Measurements from ENCODE around the gene YWHAH.

Gene YWHAH

DNA sequence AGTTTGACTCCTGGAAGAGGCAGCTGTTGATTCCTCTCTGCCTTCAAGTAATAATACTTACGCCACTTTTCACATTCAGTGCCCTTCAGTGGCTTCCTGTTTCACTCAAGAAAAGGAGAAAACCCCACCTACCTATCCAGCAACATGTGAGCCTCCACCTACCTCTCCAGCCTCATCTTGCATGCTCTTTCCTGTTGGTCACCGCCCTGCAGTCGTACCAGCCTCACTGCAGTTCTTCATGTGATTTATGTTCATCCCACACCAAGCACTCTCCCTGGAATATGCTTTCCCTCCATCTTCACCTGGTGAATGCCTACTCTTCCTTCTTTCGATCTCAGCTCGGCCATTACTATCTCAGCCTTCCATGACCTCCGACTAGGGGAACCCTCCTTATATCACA lies 21.8 kb upstream of the YWHAH start:
- no peak for DNase-seq (ENCODE audit: low read depth in 2 of 2, low spot score in 1 of 2)

DNA sequence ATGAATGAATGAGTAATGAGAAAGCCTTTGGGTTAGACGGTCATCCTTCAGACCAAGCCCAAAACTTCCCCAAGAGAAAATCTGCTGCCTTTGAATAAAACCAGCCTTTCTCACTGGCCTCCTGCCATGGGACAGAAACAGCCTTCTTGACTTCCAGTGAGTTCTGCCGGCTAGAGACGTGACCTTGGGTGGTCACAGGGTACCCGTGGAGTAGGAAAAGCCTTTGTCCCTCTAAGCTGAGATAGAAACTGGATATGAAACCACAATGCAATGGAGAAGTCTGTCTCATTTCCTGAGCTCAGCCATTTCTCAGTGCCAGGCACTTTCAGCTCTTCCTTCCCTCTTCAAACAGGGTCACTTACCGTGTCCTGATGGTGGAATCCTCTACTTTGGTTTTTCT lies 21.2 kb upstream of the YWHAH start:
- no peak for DNase-seq (ENCODE audit: low read depth in 2 of 2, low spot score in 1 of 2)

- no peak for DNase-seq (ENCODE audit: low read depth in 2 of 2, low spot score in 1 of 2)
Measured at GRCh38 chr22:31923747-31924146, 20.6 kb upstream of the YWHAH start.

GRCh38 chr22:31925056-31925455 lies 19.3 kb upstream of the YWHAH start:
- no peak for DNase-seq (ENCODE audit: low read depth in 2 of 2, low spot score in 1 of 2)

GRCh38 chr22:31926024-31926423 lies 18.3 kb upstream of the YWHAH start:
- no peak for DNase-seq (ENCODE audit: low read depth in 2 of 2, low spot score in 1 of 2)

GRCh38 chr22:31926969-31927368 lies 17.4 kb upstream of the YWHAH start:
- no peak for DNase-seq (ENCODE audit: low read depth in 2 of 2, low spot score in 1 of 2)

DNA sequence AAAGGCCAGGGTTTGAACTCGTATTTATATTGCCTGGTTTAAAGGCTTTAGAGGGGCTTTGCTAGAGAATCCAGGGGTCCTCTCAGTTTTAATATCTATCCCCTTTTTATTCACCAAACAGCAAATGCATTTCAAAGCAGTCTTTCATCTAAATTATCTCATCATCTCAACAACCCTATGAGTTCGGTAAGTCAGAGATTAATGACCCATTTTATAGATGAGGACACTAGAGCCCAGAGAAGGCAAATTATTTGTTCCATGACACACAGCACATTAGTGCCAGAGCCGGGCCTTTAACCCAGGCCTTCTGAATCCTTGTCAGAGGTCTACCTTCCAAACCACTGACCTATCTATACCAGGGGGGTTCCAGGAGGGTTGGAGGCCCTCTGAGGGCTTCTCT lies 16.8 kb upstream of the YWHAH start:
- DNase-seq (ENCODE audit: low read depth in 2 of 2, low spot score in 1 of 2): no peak

- DNase-seq (ENCODE audit: low read depth in 2 of 2, low spot score in 1 of 2): no peak
Measured at GRCh38 chr22:31929167-31929930, 15.0 kb upstream of the YWHAH start.

GRCh38 chr22:31932863-31933262 lies 11.5 kb upstream of the YWHAH start:
- DNase-seq (ENCODE audit: low read depth in 2 of 2, low spot score in 1 of 2): no peak

DNA sequence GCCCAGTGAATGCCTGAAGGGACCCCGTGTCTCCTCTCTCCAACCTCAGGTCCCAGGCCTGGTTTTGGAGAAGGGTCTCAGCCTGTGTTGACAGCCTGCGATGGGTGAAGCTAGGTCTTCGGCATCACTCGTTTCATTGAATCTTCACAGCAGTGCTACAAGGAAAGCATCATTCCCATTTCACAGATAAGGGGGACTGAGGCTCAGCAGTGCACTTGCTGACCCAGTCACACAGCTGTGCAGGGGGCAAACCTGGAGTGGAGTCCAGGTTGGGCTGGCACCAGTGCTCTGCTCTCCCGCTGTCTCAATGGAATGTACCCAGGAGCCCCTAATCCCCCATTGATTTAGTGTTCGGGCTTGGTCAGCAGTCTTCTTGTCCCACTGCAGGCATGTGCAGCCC lies 10.9 kb upstream of the YWHAH start:
- DNase-seq (ENCODE audit: low read depth in 2 of 2, low spot score in 1 of 2): no peak

DNA sequence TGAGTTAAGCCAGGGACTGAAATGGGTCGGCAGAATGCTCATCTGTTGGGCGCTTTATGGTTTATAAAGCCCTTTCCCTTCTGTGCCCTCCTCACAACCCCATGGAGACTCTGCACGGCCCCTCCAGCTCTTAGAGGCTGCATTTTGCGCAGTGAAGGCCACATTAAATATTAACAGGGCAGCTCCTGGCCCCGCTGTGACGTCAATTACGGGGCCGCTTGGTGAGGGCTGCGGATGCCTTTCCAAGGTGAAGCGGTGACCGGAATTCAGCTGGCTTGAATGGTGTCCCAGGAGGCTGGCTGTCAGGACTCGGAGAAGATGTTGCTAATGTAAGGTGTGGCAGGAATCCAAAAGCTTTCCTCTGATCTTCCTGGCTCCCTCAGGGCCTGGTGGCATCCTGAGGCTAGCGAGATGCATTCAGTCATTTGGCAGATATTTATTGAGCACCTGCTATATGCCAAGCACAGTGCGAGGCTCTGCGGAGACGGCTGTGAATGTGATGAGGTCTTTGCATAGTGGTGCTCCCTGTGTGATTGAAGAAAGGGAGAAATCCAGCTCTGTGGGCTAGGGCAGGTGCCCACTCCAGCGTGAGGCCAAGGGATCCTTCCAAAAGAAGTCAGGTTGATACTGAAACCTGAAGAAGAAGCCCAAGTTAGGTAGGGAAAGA lies 10.4 kb upstream of the YWHAH start:
- DNase-seq (ENCODE audit: low read depth in 2 of 2, low spot score in 1 of 2): no peak

DNA sequence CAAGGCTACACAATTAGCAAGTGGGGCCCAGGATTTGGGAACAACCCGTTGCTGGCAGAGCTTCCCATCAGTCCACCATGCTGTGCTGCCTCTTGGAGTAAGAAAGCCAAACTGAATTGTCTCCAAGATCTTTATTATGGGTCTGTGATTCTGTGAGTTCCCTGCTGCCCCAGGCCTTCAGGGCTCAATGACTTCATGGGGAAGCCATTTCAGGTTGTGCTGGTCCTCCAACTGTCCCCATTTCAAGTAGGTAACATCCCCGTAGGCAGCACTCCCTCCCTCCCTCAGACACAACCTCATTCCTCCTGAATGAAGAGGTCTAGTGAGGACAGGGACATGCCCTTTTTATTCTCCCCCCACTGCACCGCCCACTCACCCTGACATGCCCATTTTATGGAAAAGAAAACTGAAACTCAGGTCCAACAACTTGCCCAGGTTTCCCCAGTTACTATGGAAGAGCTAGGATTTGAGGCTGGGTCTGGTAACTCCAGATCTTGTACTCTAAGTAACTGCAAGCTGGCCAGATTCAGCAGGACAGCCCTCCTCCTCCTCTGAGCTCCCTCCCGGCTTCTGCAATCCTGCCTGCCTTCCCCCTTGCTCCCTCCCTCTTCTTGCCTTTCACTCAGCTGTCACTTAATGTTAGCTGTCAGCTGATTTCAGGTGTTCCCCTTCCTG lies 8.2 kb upstream of the YWHAH start:
- no peak for DNase-seq (ENCODE audit: low read depth in 2 of 2, low spot score in 1 of 2)

DNA sequence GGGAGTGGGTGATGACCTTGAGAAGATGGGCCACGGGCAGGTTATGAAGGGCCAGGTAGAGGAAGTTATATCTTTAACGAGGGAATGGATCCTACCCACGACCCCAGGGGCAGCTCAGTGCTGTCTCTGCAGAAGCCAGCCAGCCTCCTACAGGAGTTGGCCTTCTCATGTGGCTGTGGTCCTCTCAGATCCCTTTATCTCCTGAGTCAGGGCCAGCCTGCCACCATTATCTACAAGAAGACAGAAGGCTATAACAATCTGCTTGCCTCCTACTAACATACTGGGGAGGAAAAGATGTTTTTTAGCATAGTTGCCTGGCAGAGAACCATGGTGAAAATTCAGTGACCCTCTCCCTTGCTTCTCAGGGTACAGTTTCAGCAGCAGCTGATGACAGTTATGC lies 7.0 kb upstream of the YWHAH start:
- DNase-seq (ENCODE audit: low read depth in 2 of 2, low spot score in 1 of 2): no peak

DNA sequence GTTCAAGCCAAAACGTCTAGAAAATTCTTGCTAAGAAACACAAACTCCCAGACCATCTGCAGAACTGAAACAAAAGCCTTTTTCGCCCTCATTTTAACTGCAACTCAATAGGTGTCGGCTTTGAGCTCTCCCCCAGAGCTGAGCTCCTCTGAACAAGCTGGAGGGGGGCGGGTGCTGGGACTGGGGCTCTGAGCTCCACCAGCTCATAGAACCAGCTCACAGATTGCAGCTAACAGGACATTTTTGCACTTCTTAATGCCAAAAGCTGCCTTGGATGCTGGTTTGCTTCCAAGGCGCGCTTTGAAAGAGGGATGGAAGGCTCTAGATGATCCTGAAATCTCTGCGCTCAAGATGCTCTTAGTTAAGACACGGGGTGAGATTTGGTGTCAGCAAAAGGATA lies 6.0 kb upstream of the YWHAH start:
- no peak for DNase-seq (ENCODE audit: low read depth in 2 of 2, low spot score in 1 of 2)

DNA sequence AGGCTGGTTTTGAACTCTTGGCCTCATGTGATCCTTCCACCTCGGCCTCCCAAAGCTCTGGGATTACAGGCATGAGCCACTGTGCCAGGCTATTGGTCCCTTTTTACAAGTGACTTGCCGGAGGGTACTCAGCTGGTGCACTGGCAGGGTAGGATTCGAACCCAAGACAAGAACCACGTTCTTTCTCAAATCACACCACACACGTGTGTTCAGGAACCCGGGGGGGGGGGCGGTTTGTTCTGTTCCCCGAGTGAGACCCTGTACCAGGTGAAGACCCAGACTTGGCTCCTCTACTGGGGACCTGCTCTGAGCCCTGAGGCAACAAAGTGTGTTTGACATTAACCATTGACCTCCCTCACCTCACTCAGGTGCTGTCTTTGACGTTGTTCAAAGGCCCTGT lies 3.8 kb upstream of the YWHAH start:
- no peak for DNase-seq (ENCODE audit: low read depth in 2 of 2, low spot score in 1 of 2)

GRCh38 chr22:31942091-31942490 lies 2.2 kb upstream of the YWHAH start:
- DNase-seq (ENCODE audit: low read depth in 2 of 2, low spot score in 1 of 2): no peak

GRCh38 chr22:31943206-31943977 lies 943 bp upstream of the YWHAH start:
- DNase-seq (ENCODE audit: low read depth in 2 of 2, low spot score in 1 of 2): no peak

DNA sequence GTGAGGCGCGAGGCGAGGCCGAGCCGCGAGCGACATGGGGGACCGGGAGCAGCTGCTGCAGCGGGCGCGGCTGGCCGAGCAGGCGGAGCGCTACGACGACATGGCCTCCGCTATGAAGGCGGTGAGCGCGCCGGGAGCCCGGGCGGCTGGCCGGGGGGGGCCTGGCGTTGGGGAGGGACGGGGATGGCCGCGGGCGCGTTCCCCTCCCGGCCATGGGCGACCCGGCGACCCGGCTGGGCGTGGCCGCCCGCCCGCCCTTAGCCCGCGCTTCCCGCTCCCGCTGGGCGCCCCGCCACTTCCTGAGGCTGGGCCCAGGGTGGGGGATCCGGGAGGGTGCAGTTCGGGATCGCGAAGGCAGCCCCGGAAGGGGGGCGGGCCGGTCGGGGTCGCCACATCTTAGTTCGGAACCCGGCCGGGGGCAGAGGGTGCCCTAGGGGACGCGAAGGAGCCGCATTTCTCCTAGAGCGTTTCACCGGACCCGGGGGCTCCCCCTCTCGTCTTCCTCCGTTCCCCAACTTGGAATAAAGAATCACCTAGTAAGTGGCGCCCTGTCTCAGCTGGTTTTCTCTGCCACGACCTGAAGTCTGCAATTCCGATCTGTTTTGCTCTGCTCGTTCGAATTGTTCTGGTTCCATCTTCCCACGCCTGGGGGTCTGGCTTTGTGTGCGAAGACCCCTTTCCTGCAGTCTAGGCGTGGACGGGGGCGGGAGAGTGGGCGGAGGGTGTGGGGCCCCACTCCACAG lies 536 bp downstream of the YWHAH start:
- DNase-seq (ENCODE audit: low read depth in 2 of 2, low spot score in 1 of 2): peak in 1 of 2 donors; percentile 2

- no peak for DNase-seq (ENCODE audit: low read depth in 2 of 2, low spot score in 1 of 2)
Measured at GRCh38 chr22:31945443-31945855, 1.1 kb downstream of the YWHAH start.

GRCh38 chr22:31945971-31946680 lies 1.8 kb downstream of the YWHAH start:
- DNase-seq (ENCODE audit: low read depth in 2 of 2, low spot score in 1 of 2): no peak

All from stimulated activated CD8-positive, alpha-beta memory T cell treated with anti-CD3 and anti-CD28 coated beads, Interleukin-4, amount 100 ng/mL, for 4 hours (primary cell).